ENCODE results near the gene LAMC1. TPM values are rescaled to one million over a fixed set of nuclear protein-coding genes. Genes with fewer than 3 reads are reported as not detected.

Gene LAMC1
- total and polyA plus RNA-seq, 2 donors (not counting 1 experiment from before 2014, with no cell fraction given): 408 to 604 TPM

GRCh38 chr1:183032122-183032921 is 9.1 kb downstream of the LAMC1 start:
- no peaks in the 10 kb centered on the region for H3K9me3 ChIP-seq (ENCODE audit: control insufficient read depth, insufficient read depth, low read depth, low read length)
- peaks cover 12% of the 10 kb centered on the region for H3K4me1 ChIP-seq (ENCODE audit: control insufficient read depth, extremely low read depth, insufficient read depth, low read length)
- peaks cover 3% of the 10 kb centered on the region for H4K20me1 ChIP-seq (ENCODE audit: control insufficient read depth, extremely low read depth, insufficient read depth, low read length)
- H3K79me2 ChIP-seq (ENCODE audit: control insufficient read depth, insufficient read depth, low read length): peaks cover 96% of the 10 kb centered on the region
- H3K4me2 ChIP-seq (ENCODE audit: extremely low read depth, insufficient read depth, low read length): no peak overlapping the region
- no peak overlapping the region for H3K9ac ChIP-seq (ENCODE audit: insufficient read depth, low read length)
- no peaks in the 10 kb centered on the region for H3K36me3 ChIP-seq (ENCODE audit: control insufficient read depth, insufficient read depth, low read length)
- H3K27ac ChIP-seq (ENCODE audit: insufficient read depth, low read length): no peak overlapping the region
- no peak overlapping the region for H3K4me3 ChIP-seq (replicated peaks in 1 of 4; ENCODE audit: control extremely low read depth in 1 of 4, insufficient read depth in 1 of 4, low read depth in 3 of 4, low read length in 4 of 4)
- no peaks in the 10 kb centered on the region for H3K27me3 ChIP-seq (ENCODE audit: control insufficient read depth, insufficient read depth, low read length)
- no peak overlapping the region for H2AFZ ChIP-seq (ENCODE audit: low read length)
- TF ChIP-seq CTCF (conservative IDR thresholded peaks at IDR 0.05 in 1 of 2, IDR thresholded peaks at IDR 0.05 in 1 of 2; ENCODE audit: low read depth in 1 of 2, low read length in 2 of 2) (no peak), EZH2 (IDR thresholded peaks at IDR 0.05; ENCODE audit: low read length, missing control alignments) (no peak)
- DNase-seq (ENCODE audit: low read depth in 2 of 2): peak; percentile 34 to 38

GRCh38 chr1:183033205-183033604 is 10.0 kb downstream of the LAMC1 start:
- H3K27me3 ChIP-seq (ENCODE audit: control insufficient read depth, insufficient read depth, low read length): no peaks in the 10 kb centered on the region
- H3K27ac ChIP-seq (ENCODE audit: insufficient read depth, low read length): no peak overlapping the region
- H3K9me3 ChIP-seq (ENCODE audit: control insufficient read depth, insufficient read depth, low read depth, low read length): no peaks in the 10 kb centered on the region
- H3K4me2 ChIP-seq (ENCODE audit: extremely low read depth, insufficient read depth, low read length): no peak overlapping the region
- no peak overlapping the region for H3K9ac ChIP-seq (ENCODE audit: insufficient read depth, low read length)
- TF ChIP-seq CTCF (conservative IDR thresholded peaks at IDR 0.05 in 1 of 2, IDR thresholded peaks at IDR 0.05 in 1 of 2; ENCODE audit: low read depth in 1 of 2, low read length in 2 of 2): no peak
- no peak for TF ChIP-seq EZH2 (IDR thresholded peaks at IDR 0.05; ENCODE audit: low read length, missing control alignments)
- peaks cover 12% of the 10 kb centered on the region for H3K4me1 ChIP-seq (ENCODE audit: control insufficient read depth, extremely low read depth, insufficient read depth, low read length)
- peaks cover 2% of the 10 kb centered on the region for H4K20me1 ChIP-seq (ENCODE audit: control insufficient read depth, extremely low read depth, insufficient read depth, low read length)
- no peak overlapping the region for H3K4me3 ChIP-seq (replicated peaks in 1 of 4; ENCODE audit: control extremely low read depth in 1 of 4, insufficient read depth in 1 of 4, low read depth in 3 of 4, low read length in 4 of 4)
- H2AFZ ChIP-seq (ENCODE audit: low read length): no peak overlapping the region
- DNase-seq (ENCODE audit: low read depth in 2 of 2): no peak
- no peaks in the 10 kb centered on the region for H3K36me3 ChIP-seq (ENCODE audit: control insufficient read depth, insufficient read depth, low read length)
- H3K79me2 ChIP-seq (ENCODE audit: control insufficient read depth, insufficient read depth, low read length): peaks cover 96% of the 10 kb centered on the region

GRCh38 chr1:183034682-183035081 is 11.5 kb downstream of the LAMC1 start:
- Histone ChIP-seq H2AFZ (ENCODE audit: low read length) (no peak overlapping the region), H4K20me1 (ENCODE audit: control insufficient read depth, extremely low read depth, insufficient read depth, low read length) (peaks cover 2% of the 10 kb centered on the region), H3K4me1 (ENCODE audit: control insufficient read depth, extremely low read depth, insufficient read depth, low read length) (peaks cover 8% of the 10 kb centered on the region)

More at GRCh38 chr1:183034682-183035081, 11.5 kb downstream of the LAMC1 start:
- Histone ChIP-seq H3K27ac (ENCODE audit: insufficient read depth, low read length) (no peak overlapping the region), H3K4me3 (replicated peaks in 1 of 4; ENCODE audit: control extremely low read depth in 1 of 4, insufficient read depth in 1 of 4, low read depth in 3 of 4, low read length in 4 of 4) (no peak overlapping the region), H3K9me3 (ENCODE audit: control insufficient read depth, insufficient read depth, low read depth, low read length) (no peaks in the 10 kb centered on the region), H3K36me3 (ENCODE audit: control insufficient read depth, insufficient read depth, low read length) (no peaks in the 10 kb centered on the region), H3K4me2 (ENCODE audit: extremely low read depth, insufficient read depth, low read length) (no peak overlapping the region), H3K27me3 (ENCODE audit: control insufficient read depth, insufficient read depth, low read length) (no peaks in the 10 kb centered on the region), H3K79me2 (ENCODE audit: control insufficient read depth, insufficient read depth, low read length) (peaks cover 96% of the 10 kb centered on the region), H3K9ac (ENCODE audit: insufficient read depth, low read length) (no peak overlapping the region)
- DNase-seq (ENCODE audit: low read depth in 2 of 2): no peak
- no peak for TF ChIP-seq EZH2 (IDR thresholded peaks at IDR 0.05; ENCODE audit: low read length, missing control alignments)
- no peak for TF ChIP-seq CTCF (conservative IDR thresholded peaks at IDR 0.05 in 1 of 2, IDR thresholded peaks at IDR 0.05 in 1 of 2; ENCODE audit: low read depth in 1 of 2, low read length in 2 of 2)

Measured in fibroblast of lung (primary cell).